Measurements from ENCODE around the gene MAX. TPM values are rescaled to one million over a fixed set of nuclear protein-coding genes. Genes with fewer than 3 reads are reported as not detected.

The MAX gene
- total RNA-seq, 2 donors from 2014 or later, result 44.3 to 49.0 TPM

- Mint-ChIP-seq H3K27me3 (ENCODE audit: insufficient read depth) (peaks cover 7% of the 10 kb centered on the region), H3K36me3 (ENCODE audit: low read depth) (no peaks in the 10 kb centered on the region), H3K4me1 (peaks cover 12% of the 10 kb centered on the region), H3K9me3 (no peaks in the 10 kb centered on the region), H3K27ac (no peak overlapping the region), H3K4me3 (no peak overlapping the region)
- Histone ChIP-seq H3K9ac (ENCODE audit: extremely low read depth, low read length, poor library complexity, severe bottlenecking) (no peak overlapping the region), H3K27me3 (ENCODE audit: control insufficient read depth, insufficient read depth, low read length, poor library complexity, severe bottlenecking) (no peaks in the 10 kb centered on the region), H3K36me3 (ENCODE audit: control insufficient read depth, insufficient read depth, low read length) (no peaks in the 10 kb centered on the region), H3K4me1 (ENCODE audit: control insufficient read depth, insufficient read depth, low read length) (no peaks in the 10 kb centered on the region), H3K4me3 (ENCODE audit: low read length) (no peak overlapping the region), H3K27ac (ENCODE audit: low read depth, low read length) (no peak overlapping the region), H3K9me3 (ENCODE audit: control insufficient read depth, low read length) (no peaks in the 10 kb centered on the region)
- DNase-seq, result no peak
- TF ChIP-seq CTCF (conservative IDR thresholded peaks at IDR 0.05), result no peak
- WGBS, 2 experiments (ENCODE audit: insufficient coverage in 1 of 2, insufficient read length in 1 of 2), result 92 to 94% methylated on average over 2 to 4 of the region's 4 CpGs
Measured at GRCh38 chr14:65149116-65149515, 46.8 kb upstream of the MAX start.

- Histone ChIP-seq H3K4me1 (ENCODE audit: control insufficient read depth, insufficient read depth, low read length) (no peaks in the 10 kb centered on the region), H3K36me3 (ENCODE audit: control insufficient read depth, insufficient read depth, low read length) (no peaks in the 10 kb centered on the region), H3K27ac (ENCODE audit: low read depth, low read length) (no peak overlapping the region), H3K9ac (ENCODE audit: extremely low read depth, low read length, poor library complexity, severe bottlenecking) (no peak overlapping the region), H3K4me3 (ENCODE audit: low read length) (no peak overlapping the region), H3K9me3 (ENCODE audit: control insufficient read depth, low read length) (no peaks in the 10 kb centered on the region), H3K27me3 (ENCODE audit: control insufficient read depth, insufficient read depth, low read length, poor library complexity, severe bottlenecking) (no peaks in the 10 kb centered on the region)
- TF ChIP-seq CTCF (conservative IDR thresholded peaks at IDR 0.05), result no peak
- H3K27ac Mint-ChIP-seq, result no peak overlapping the region
- no peaks in the 10 kb centered on the region for H3K9me3 Mint-ChIP-seq
- peaks cover 7% of the 10 kb centered on the region for H3K27me3 Mint-ChIP-seq (ENCODE audit: insufficient read depth)
- peaks cover 28% of the 10 kb centered on the region for H3K4me1 Mint-ChIP-seq
- DNase-seq, result no peak
- no peaks in the 10 kb centered on the region for H3K36me3 Mint-ChIP-seq (ENCODE audit: low read depth)
- WGBS, 2 experiments (ENCODE audit: insufficient coverage in 1 of 2, insufficient read length in 1 of 2), result 91 to 100% methylated on average over 3 to 8 of the region's 8 CpGs
- H3K4me3 Mint-ChIP-seq, result no peak overlapping the region
Measured at GRCh38 chr14:65144170-65144569, 41.9 kb upstream of the MAX start.

- no peak overlapping the region for H3K4me3 ChIP-seq (ENCODE audit: low read length)
- H3K9ac ChIP-seq (ENCODE audit: extremely low read depth, low read length, poor library complexity, severe bottlenecking), result no peak overlapping the region
- H3K4me3 Mint-ChIP-seq, result no peak overlapping the region
- no peaks in the 10 kb centered on the region for H3K4me1 ChIP-seq (ENCODE audit: control insufficient read depth, insufficient read depth, low read length)
- H3K9me3 ChIP-seq (ENCODE audit: control insufficient read depth, low read length), result no peaks in the 10 kb centered on the region
- no peaks in the 10 kb centered on the region for H3K36me3 ChIP-seq (ENCODE audit: control insufficient read depth, insufficient read depth, low read length)
- peaks cover 7% of the 10 kb centered on the region for H3K27me3 Mint-ChIP-seq (ENCODE audit: insufficient read depth)
- 92 to 95% methylated on average over 5 to 8 of the region's 8 CpGs for WGBS, 2 experiments (ENCODE audit: insufficient coverage in 1 of 2, insufficient read length in 1 of 2)
- H3K27ac Mint-ChIP-seq, result no peak overlapping the region
- H3K27me3 ChIP-seq (ENCODE audit: control insufficient read depth, insufficient read depth, low read length, poor library complexity, severe bottlenecking), result no peaks in the 10 kb centered on the region
- no peak for TF ChIP-seq CTCF (conservative IDR thresholded peaks at IDR 0.05)
- no peak for DNase-seq
- H3K27ac ChIP-seq (ENCODE audit: low read depth, low read length), result no peak overlapping the region
- H3K4me1 Mint-ChIP-seq, result peaks cover 28% of the 10 kb centered on the region
- H3K36me3 Mint-ChIP-seq (ENCODE audit: low read depth), result no peaks in the 10 kb centered on the region
- no peaks in the 10 kb centered on the region for H3K9me3 Mint-ChIP-seq
Measured at GRCh38 chr14:65142914-65143625, 40.8 kb upstream of the MAX start.
